GM19351 (cell line): Measurements from ENCODE around the gene HEPACAM2.

Source experiments
- ATAC-seq: cut with Tn5 transposase; IDR thresholded peaks from one replicate; pipeline ENCODE4 v1.9.1; 2021; ENCODE audit warnings: mild to moderate bottlenecking, moderate library complexity; ENCODE audit not compliant: unreplicated experiment

HEPACAM2 gene

DNA sequence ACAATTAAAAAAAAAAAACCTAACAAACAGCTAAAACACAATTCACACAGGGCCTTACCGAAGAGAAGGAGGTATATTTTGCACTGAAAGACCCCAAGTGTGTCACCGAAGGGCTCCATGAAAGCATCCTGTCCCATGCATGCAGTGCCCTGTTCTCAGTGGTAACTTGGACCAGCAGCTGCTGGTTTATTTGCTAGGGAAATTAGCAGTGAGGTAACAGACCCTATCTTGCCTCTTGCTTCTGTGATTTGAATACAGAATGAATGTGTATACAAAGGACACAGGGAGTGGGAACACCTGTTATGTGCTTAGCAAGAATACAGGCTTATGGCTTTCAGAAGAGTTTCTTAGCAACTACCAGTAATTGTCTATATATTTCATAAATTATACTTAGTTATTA, at the start of gene HEPACAM2:
HEPACAM2 (minus strand) TSS at position 160 of the 400 bp plus-strand sequence.
- no peak for ATAC-seq

DNA sequence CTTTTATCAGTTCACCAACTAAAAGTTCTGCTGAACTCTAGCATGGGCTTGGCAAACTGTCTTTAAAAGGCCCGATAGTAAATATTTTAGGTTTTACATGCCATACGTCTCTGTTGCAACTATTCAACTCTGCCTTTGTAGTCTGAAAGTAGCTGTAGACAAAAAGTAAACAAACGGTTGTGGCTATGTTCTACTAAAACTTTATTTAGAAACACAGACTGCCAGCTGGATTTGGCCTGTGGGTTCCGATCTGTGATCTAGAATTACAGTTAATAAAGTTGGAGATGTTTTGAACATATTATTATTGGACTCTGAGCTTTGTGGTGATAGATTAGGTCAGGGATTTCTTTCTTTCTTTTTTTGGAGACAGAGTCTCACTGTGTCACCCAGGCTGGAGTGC, 39.0 kb upstream of the HEPACAM2 start:
- no peak for ATAC-seq

GRCh38 chr7:93262535-93262934, 36.3 kb upstream of the HEPACAM2 start:
- ATAC-seq, result no peak

GRCh38 chr7:93258661-93259060, 32.4 kb upstream of the HEPACAM2 start:
- ATAC-seq, result no peak

- ATAC-seq, result no peak
Observed at GRCh38 chr7:93249491-93250148, 23.4 kb upstream of the HEPACAM2 start.

DNA sequence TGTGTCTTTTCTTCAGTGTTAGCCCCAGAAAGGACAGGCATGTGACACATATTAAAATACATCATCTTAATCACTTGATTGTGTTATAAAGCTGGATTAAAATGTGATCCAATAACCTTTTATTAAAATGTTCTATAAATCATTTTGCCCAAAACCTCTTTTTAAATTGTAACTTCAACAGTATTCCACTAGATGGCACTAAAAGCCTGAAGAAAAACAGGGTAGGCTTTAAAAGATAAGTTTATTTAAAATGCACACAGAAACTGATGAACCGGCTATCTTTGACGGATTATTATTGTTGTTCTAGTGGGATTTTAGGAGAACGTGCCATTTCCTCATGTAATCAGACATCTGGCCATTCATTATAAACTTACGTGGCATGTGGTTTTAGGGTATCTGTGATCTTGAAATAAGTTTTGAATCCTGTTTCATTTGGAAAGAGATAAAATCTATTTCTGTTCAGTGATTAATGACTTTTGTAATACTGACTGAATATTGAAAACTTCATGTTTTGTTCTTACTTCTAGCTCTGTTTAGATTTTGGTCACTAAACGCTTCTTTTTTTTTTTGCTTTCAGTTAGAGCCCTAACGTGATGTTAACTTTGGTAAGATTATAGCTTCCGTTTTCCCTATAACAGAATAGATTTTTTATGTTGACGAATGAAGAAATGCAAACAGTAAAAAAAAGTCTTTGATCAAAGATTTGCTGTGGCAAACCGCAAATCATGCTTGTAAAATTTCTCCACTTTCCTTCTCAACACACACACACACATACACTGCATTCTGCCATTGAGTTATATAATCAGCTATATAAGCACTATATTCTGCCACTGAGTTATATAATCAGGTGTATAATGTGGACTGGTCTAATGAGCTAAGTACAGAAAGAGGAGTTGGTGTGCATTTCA, 19.5 kb upstream of the HEPACAM2 start:
- no peak for ATAC-seq

GRCh38 chr7:93242106-93242505, 15.8 kb upstream of the HEPACAM2 start:
- no peak for ATAC-seq

- ATAC-seq, result no peak
Observed at GRCh38 chr7:93239824-93240223, 13.6 kb upstream of the HEPACAM2 start.

DNA sequence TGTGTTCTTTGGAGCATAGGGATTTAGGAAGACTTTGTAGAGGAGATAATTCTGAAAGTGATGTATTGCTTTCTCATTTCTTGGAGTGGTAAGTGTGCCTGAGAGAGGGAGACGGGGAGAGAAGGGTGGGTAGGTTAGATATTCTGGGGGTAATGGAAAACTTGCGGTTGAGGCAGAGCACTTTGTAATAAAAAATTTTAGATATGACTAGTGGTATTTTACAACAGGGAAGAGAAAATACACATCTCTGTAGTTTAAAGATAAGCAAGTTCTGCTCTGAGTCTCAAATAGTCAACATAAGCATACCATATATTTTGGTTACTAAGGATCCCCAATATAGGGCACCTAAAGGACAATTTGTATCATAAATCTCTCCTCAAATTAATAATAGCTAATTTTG, 12.5 kb upstream of the HEPACAM2 start:
- ATAC-seq, result peak; percentile 39

DNA sequence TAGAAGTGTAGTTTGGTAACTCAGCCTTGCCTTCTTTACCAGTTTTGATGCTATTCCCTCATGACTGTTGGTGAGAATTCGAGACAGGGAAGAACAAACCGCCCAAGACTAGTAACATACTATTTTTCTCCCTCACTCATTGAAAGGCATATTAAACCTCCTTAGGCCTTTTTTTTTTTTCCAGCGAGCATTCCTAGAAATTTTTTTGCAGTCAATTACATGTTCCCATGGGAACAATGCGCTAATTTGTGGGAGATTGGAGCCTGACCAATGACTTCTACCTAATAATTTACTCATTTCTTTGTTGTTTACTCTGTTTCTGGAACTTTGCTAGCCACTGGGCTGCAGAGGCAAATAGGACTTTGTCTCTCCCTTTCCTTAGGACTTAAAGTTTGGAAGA, 11.9 kb upstream of the HEPACAM2 start:
- ATAC-seq, result no peak

DNA sequence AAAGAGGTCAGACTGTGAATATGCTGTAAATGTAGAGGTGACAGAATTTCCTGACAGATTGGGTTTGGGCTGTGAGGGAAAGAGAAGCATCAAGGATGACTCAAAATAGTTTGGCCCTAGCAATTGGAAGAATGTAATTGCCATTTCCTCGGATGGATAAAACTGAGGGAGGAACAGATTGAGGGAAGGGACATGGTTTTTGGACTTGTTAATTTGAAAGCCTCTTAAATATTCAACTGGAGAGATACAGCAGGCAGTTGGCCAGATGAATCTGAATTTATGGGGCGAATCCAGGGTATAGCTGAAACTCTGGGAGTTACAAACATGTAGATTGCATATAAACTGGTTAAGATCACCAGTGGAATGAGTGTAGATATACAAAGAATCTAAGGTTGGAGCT, 9.3 kb upstream of the HEPACAM2 start:
- ATAC-seq, result no peak

DNA sequence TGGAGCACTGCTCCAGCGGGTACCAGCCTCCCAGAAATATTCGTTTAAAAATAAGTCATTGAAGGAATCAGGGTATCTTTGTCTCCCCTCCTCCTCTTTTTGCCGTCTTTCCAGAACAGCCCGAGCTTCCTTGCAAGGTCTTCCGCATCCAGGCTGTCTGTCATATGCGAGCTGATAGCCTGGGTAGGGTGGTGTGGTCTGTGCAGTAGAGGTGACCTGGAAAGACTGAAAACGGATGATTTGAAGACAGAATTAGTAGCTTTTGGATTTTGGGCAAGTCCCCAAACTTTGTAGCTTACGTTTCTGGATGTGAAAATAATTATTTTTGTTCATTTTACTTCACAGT, 6.4 kb upstream of the HEPACAM2 start:
- ATAC-seq, result peak; percentile 11

- peak; percentile 97 for ATAC-seq
Observed at GRCh38 chr7:93231799-93232672, 5.8 kb upstream of the HEPACAM2 start, which contains the start of gene VPS50. TSS of gene VPS50 (plus strand) at chr7:93232366. CDS start at chr7:93232468, 102 bp downstream.

DNA sequence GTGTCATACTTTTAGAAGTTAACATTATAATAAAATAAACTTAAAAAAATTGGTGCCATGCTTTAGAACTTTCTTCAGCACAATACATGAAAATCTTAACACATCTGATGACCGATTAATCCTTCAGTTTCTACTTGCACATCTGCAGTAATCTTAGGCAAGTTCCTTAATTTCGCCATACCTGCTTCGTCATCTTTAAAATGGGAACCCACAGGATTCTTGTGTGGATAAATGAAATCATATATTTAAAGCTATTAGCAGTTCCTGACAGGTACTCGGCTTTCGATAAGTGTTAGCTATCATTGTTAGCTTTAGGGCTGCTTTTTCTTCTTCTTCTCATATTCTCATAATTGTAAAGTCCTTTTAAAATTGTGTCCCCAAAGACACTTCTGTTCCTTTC, 5.0 kb upstream of the HEPACAM2 start:
- no peak for ATAC-seq

- ATAC-seq, result peak; percentile 21
Observed at GRCh38 chr7:93228302-93228701, 2.0 kb upstream of the HEPACAM2 start.

GRCh38 chr7:93219868-93220267, 6.4 kb downstream of the HEPACAM2 start:
- no peak for ATAC-seq

- no peak for ATAC-seq
Observed at GRCh38 chr7:93218997-93219827, 7.1 kb downstream of the HEPACAM2 start.

DNA sequence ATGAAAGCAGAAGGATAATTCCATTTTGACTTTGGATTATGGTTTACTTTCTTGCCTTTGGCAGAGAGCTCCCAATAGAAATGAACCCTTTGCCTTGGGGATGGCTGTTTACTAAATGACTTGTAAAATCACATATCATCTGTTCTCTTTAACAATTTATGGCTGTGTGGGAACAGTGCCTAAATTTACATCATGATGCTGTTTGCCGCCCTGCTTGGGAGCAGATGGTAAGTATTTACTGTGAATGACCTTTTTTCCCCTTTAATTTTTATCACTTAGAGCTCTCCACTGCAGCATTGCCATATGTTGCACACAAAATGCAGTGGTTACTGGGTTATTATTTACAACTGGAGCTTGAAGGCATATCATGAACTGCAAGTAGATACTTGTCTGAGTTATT, 13.4 kb downstream of the HEPACAM2 start:
- no peak for ATAC-seq

- no peak for ATAC-seq
Observed at GRCh38 chr7:93211228-93211818, 14.9 kb downstream of the HEPACAM2 start.

DNA sequence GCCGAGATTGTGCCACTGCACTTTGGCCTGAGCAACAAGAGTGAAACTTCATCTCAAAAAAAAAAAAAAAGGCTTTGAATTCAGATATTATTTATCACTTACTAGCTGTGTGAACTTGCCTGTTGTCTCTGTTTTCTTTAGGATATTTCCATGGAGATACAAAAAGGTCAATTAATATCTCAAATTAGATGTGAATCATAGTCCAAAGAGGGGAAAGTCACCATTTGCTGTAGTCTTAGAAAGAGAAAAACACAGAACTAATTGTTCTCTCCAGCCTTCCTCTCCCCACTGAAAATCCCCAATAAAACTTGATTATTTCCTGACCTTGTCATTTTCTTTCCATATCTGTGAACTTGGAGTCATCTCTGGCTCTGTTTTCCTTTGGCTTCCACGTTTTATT, 21.2 kb downstream of the HEPACAM2 start:
- no peak for ATAC-seq
